K562 (cell line): ENCODE data around the gene SYCP2. TPM values are rescaled to one million over a fixed set of nuclear protein-coding genes. Genes with fewer than 3 reads are reported as not detected.

Experiments
- ATAC-seq: fragments of 200-7000 bp; cut with Tn5 transposase; 3 replicates; pipeline ENCODE4 v1.9.1; 2020; ENCODE audit warnings: moderate library complexity
- BruUV-seq: library from RNA; stranded (reverse); fragments of 400-500 nt; replicated peaks from 2 replicates; lab custom pipeline; 2021; lab: Mats Ljungman, UMichigan
- CTCF ChIA-PET: fragments of 300-600 bp; formaldehyde crosslinking; extraction: SDS; loops from one replicate; lab custom pipeline; 2021; ENCODE audit warnings: low intra/inter-chr PET ratio; lab: Yijun Ruan, JAX
- POLR2A ChIA-PET: fragments of 300-600, 350-650 bp; sonication (Branson Sonifier 250); formaldehyde crosslinking; extraction: SDS; loops from one replicate; lab custom pipeline; 2021; ENCODE audit warnings: antibody characterized with exemption, inconsistent platforms; lab: Yijun Ruan, JAX
- DNase-seq, 4 experiments: peaks; one replicate each; pipeline versions ENCODE4 v3.0.0 to v3.0.0-alpha.2; 2011 to 2018; ENCODE audit warnings: low spot score in 3 of 4, mixed read lengths in 3 of 4; ENCODE audit errors: extremely low read depth in 1 of 4
- FAIRE-seq: peaks from 2 replicates; lab custom pipeline; 2011; peaks lifted over from hg19 to GRCh38; lab: Jason Lieb, UNC
- H2AFZ ChIP-seq: 2 replicates; pipeline ENCODE4 v1.6.0; 2011; ENCODE audit warnings: low read depth, low read length, control low read depth, inconsistent platforms
- H3K27ac ChIP-seq: fragments of 200-600 bp; 3 replicates; pipeline ENCODE4 v1.8.0; 2011; ENCODE audit warnings: low read depth, mild to moderate bottlenecking, control low read depth, inconsistent platforms, low read length, moderate library complexity, mixed read lengths; ENCODE audit errors: extremely low read depth
- H3K27me3 ChIP-seq, 2 experiments: fragments of 300-600 bp in 1 of 2; 2 replicates in 1 of 2; 3 replicates in 1 of 2; pipeline versions ENCODE4 v1.6.0 to v1.8.0; 2011; ENCODE audit warnings: inconsistent platforms in 2 of 2, low read length in 2 of 2, mild to moderate bottlenecking in 1 of 2, mixed read lengths in 1 of 2, moderate library complexity in 1 of 2; ENCODE audit not compliant: control insufficient read depth in 2 of 2, insufficient read depth in 2 of 2
- H3K36me3 ChIP-seq: fragments of 300-600 bp; 3 replicates; pipeline ENCODE4 v1.8.0; 2011; ENCODE audit warnings: mild to moderate bottlenecking, low read length, inconsistent platforms; ENCODE audit not compliant: control insufficient read depth, insufficient read depth
- H3K4me1 ChIP-seq, 2 experiments: fragments of 200-600 bp in 1 of 2; replicated peaks in 1 of 2; 2 replicates in 1 of 2; 3 replicates in 1 of 2; pipeline versions ENCODE4 v1.5.1 to v1.8.0; 2011; ENCODE audit warnings: inconsistent platforms in 2 of 2, low read length in 2 of 2, mild to moderate bottlenecking in 1 of 2, mixed read lengths in 1 of 2, moderate library complexity in 1 of 2; ENCODE audit not compliant: control insufficient read depth in 2 of 2, insufficient read depth in 2 of 2
- H3K4me2 ChIP-seq: 2 replicates; pipeline ENCODE4 v1.6.1; 2011; ENCODE audit warnings: low read length, control low read depth, inconsistent platforms, mixed read lengths; ENCODE audit not compliant: insufficient read depth
- H3K4me3 ChIP-seq: fragments of 200-600 bp; sonication (generic), shearing (Covaris generic); 2 replicates; pipeline ENCODE4 v1.5.1; 2016; ENCODE audit warnings: control low read depth, inconsistent platforms
- H3K79me2 ChIP-seq: fragments of 200-600 bp; 3 replicates; pipeline ENCODE4 v1.8.0; 2011; ENCODE audit warnings: low read length, inconsistent platforms; ENCODE audit not compliant: control insufficient read depth, insufficient read depth
- H3K9ac ChIP-seq, 2 experiments: 2 replicates each; pipeline versions ENCODE4 v1.6.0 to v1.6.1; 2011; ENCODE audit warnings: low read depth in 2 of 2, low read length in 2 of 2, control low read depth in 1 of 2, inconsistent platforms in 1 of 2, mild to moderate bottlenecking in 1 of 2, mixed read lengths in 1 of 2; ENCODE audit not compliant: insufficient read depth in 1 of 2
- H3K9me1 ChIP-seq: one replicate; pipeline ENCODE4 v1.6.0; 2011; ENCODE audit warnings: inconsistent platforms, mild to moderate bottlenecking, low read length, moderate library complexity; ENCODE audit not compliant: control insufficient read depth, insufficient read depth
- H3K9me3 ChIP-seq: replicated peaks from 2 replicates; pipeline ENCODE4 v1.5.1; 2011; ENCODE audit warnings: low read depth, low read length, inconsistent platforms; ENCODE audit not compliant: control insufficient read depth, insufficient read depth
- H4K20me1 ChIP-seq: replicated peaks from 2 replicates; pipeline ENCODE4 v1.6.1; 2011; ENCODE audit warnings: low read length, inconsistent platforms, mixed read lengths; ENCODE audit not compliant: control insufficient read depth, insufficient read depth
- ARHGAP35 ChIP-seq: fragments of 450-650 bp; IDR thresholded peaks from 2 replicates; pipeline ENCODE4 v1.6.1; 2018; ENCODE audit not compliant: partially characterized antibody
- BDP1 ChIP-seq: IDR thresholded peaks from 3 replicates; pipeline ENCODE4 v1.6.1; 2011; ENCODE audit not compliant: insufficient read length, insufficient read depth
- E2F3 ChIP-seq: fragments of 250-450 bp; sonication (Bioruptor Pico); IDR thresholded peaks from 2 replicates; pipeline ENCODE4 v1.4.0; 2020; ENCODE audit warnings: mild to moderate bottlenecking
- FOXK2 ChIP-seq, 2 experiments: fragments of 450-650 bp; IDR thresholded peaks in 1 of 2; conservative IDR thresholded peaks in 1 of 2; 2 replicates each; pipeline ENCODE4 v1.6.1; 2016; ENCODE audit warnings: low read depth in 2 of 2, mild to moderate bottlenecking in 1 of 2
- HDAC6 ChIP-seq: IDR thresholded peaks from 2 replicates; pipeline ENCODE4 v1.6.1; 2012; ENCODE audit warnings: low read depth, mild to moderate bottlenecking, control low read depth, inconsistent platforms, low read length, moderate library complexity
- HMG20B ChIP-seq: fragments of 250-450 bp; sonication (Bioruptor Pico); IDR thresholded peaks from 2 replicates; pipeline ENCODE4 v1.5.0; 2021; ENCODE audit warnings: mild to moderate bottlenecking
- JUND ChIP-seq, 2 experiments: IDR thresholded peaks; 2 replicates in 1 of 2; 3 replicates in 1 of 2; pipeline ENCODE4 v1.6.1; 2011; ENCODE audit warnings: borderline replicate concordance in 2 of 2, low read depth in 2 of 2, low read length in 2 of 2, improper control_type of control experiment in 1 of 2, missing biosample characterization in 1 of 2, missing genetic modification characterization in 1 of 2, missing genetic modification reagents in 1 of 2
- MED1 ChIP-seq: sonication (generic); formaldehyde crosslinking; IDR thresholded peaks from 2 replicates; pipeline ENCODE4 v1.8.1; 2023; ENCODE audit warnings: missing genetic modification reagents, borderline replicate concordance
- MEF2D ChIP-seq: conservative IDR thresholded peaks from 2 replicates; pipeline ENCODE4 v1.6.1; 2016; ENCODE audit warnings: low read depth, missing genetic modification characterization, missing compliant biosample characterization
- XRCC5 ChIP-seq: fragments of 200-400 bp; formaldehyde crosslinking; IDR thresholded peaks from 2 replicates; pipeline ENCODE4 v1.6.1; 2017; ENCODE audit warnings: low read depth, mild to moderate bottlenecking, low read length
- ZBTB34 ChIP-seq: fragments of 250-450 bp; sonication (Bioruptor Pico); IDR thresholded peaks from 2 replicates; pipeline ENCODE4 v1.8.0; 2021; ENCODE audit warnings: mild to moderate bottlenecking, moderate library complexity
- ZFP36 ChIP-seq: fragments of 150-350 bp; IDR thresholded peaks from 2 replicates; pipeline ENCODE4 v1.6.1; 2018; ENCODE audit warnings: low read length, low read depth; ENCODE audit not compliant: partially characterized antibody
- ZNF316 ChIP-seq: fragments of 450-650 bp; IDR thresholded peaks from 2 replicates; pipeline ENCODE4 v1.6.1; 2016
- ZNF407 ChIP-seq: fragments of 450-650 bp; IDR thresholded peaks from 2 replicates; pipeline ENCODE4 v1.6.1; 2016; ENCODE audit warnings: low read depth
- WGBS: fragments of 100-300 bp; shearing (Covaris generic); methylation state at CpG from one replicate; pipeline ENCODE4 v1.1.6; 2016; ENCODE audit warnings: low coverage, mixed read lengths; ENCODE audit not compliant: insufficient coverage; ENCODE audit errors: missing lambda C conversion rate; 5-methylcytosine and 5-hydroxymethylcytosine counted together
- in situ Hi-C: fragments of 300-500 bp; cut with MboI; formaldehyde crosslinking; loops from 4 replicates; pipeline ENCODE4 v1.15.0; 2018; ENCODE audit warnings: inconsistent platforms, mixed read lengths
- intact Hi-C: fragments of 100-400 bp; cut with micrococcal nuclease; formaldehyde crosslinking; loops from 2 replicates; pipeline ENCODE4 v1.14.2; 2022
- polyA plus RNA-seq, 8 experiments: library from polyadenylated mRNA; depleted of rRNA in 4 of 8; stranded (reverse) in 5 of 8; unstranded in 3 of 8; fragments of >200 nt; fragmentation: Nextera tagmentation in 2 of 8; fragmentation: Illumina TruSeq in 1 of 8; extraction: Ambion mirVana in 2 of 8; extraction: Trizol in 1 of 8; gene quantifications; 2 replicates each; pipeline versions ENCODE4 v1.2.1 to v1.2.3, GENCODE V29; 2011 to 2014; ENCODE audit warnings: inconsistent platforms in 1 of 8, missing spikeins in 1 of 8
- total RNA-seq, 7 experiments: library from RNA; depleted of rRNA in 6 of 7; stranded (reverse); fragments of >200 nt in 6 of 7; fragmentation: Illumina TruSeq in 2 of 7; extraction: Trizol in 2 of 7; gene quantifications; 2 replicates each; pipeline versions ENCODE4 v1.2.1 to v1.2.3, GENCODE V29; 2011 to 2021; ENCODE audit warnings: low replicate concordance in 1 of 7

Gene SYCP2
- total and polyA plus RNA-seq, 9 of the 15 experiments (the other 6 are each of a cell fraction or from before 2014, with no cell fraction given), result 0.24 to 1.6 (median 0.67) TPM

- no peaks in the 10 kb centered on the region for H3K79me2 ChIP-seq
- no peaks in the 10 kb centered on the region; the same call in 1 of the 2 replicates for H4K20me1 ChIP-seq
- intact Hi-C loops, result no loop called here
- H3K4me1 ChIP-seq, result no peaks in the 10 kb centered on the region
- H3K9me3 ChIP-seq, result no peaks in the 10 kb centered on the region
- POLR2A ChIA-PET, result no interaction called here
- FAIRE-seq (no peak), DNase-seq (no peak), ATAC-seq (no peak)
- CTCF ChIA-PET, result no interaction called here
- no peak overlapping the region for H2AFZ ChIP-seq
- 2% methylated on average over 4 of the region's 4 CpGs for WGBS
- no TSS peak for BruUV-seq
- no peak overlapping the region for H3K4me2 ChIP-seq
- no peak overlapping the region for H3K4me3 ChIP-seq
- H3K9ac ChIP-seq, result no peak overlapping the region
- no peaks in the 10 kb centered on the region for H3K36me3 ChIP-seq
- H3K27ac ChIP-seq, result no peak overlapping the region
- no peaks in the 10 kb centered on the region for H3K9me1 ChIP-seq
- peaks cover 6 to 43% of the 10 kb centered on the region in 2 experiments; a peak in 4 of 5 replicates for H3K27me3 ChIP-seq
- in situ Hi-C loops, result no loop called here
- TF ChIP-seq MEF2D (tag) (no peak), ARHGAP35 (no peak), HDAC6 (no peak), MED1 (CRISPR knock-in tag) (no peak), XRCC5 (no peak), E2F3 (no peak), HMG20B (no peak), ZBTB34 (CRISPR knock-in tag) (no peak), ZFP36 (no peak), ZNF407 (no peak), BDP1 (no peak), FOXK2 (conservative IDR thresholded peaks at IDR 0.05 in 1 of 2, IDR thresholded peaks at IDR 0.05 in 1 of 2; ENCODE audit: low read depth in 2 of 2) (no peak), ZNF316 (no peak), JUND (IDR thresholded peaks at IDR 0.05; ENCODE audit: borderline replicate concordance, low read depth, low read length) (no peak), JUND (tag; IDR thresholded peaks at IDR 0.05; ENCODE audit: borderline replicate concordance, low read depth, low read length) (no peak)
These were observed 117.2 kb downstream of the SYCP2 start for GRCh38 chr20:59816146-59816738.
